Loucy (cell line): ENCODE data around the gene RNF113B.

Experiments
- H2AFZ ChIP-seq: fragments of 200-600 bp; sonication (generic); 2 replicates; pipeline ENCODE4 v1.6.0; 2016; ENCODE audit warnings: antibody characterized with exemption, mild to moderate bottlenecking, low read length, moderate library complexity
- H3F3A ChIP-seq: fragments of 200-600 bp; 2 replicates; pipeline ENCODE4 v1.6.0; 2016; ENCODE audit warnings: antibody characterized with exemption, low read depth, mild to moderate bottlenecking
- H3K27me3 ChIP-seq: fragments of 200-600 bp; sonication (generic); 2 replicates; pipeline ENCODE4 v1.6.1; 2014; ENCODE audit warnings: low read length, mild to moderate bottlenecking; ENCODE audit not compliant: insufficient read depth, poor library complexity, severe bottlenecking
- H3K36me3 ChIP-seq: fragments of 200-600 bp; sonication (generic); 2 replicates; pipeline ENCODE4 v1.6.1; 2016; ENCODE audit warnings: low read length; ENCODE audit not compliant: insufficient read depth
- H3K4me1 ChIP-seq: fragments of 200-600 bp; sonication (generic); 2 replicates; pipeline ENCODE4 v1.5.1; 2014; ENCODE audit warnings: low read length, mild to moderate bottlenecking; ENCODE audit not compliant: insufficient read depth, poor library complexity, severe bottlenecking
- H3K4me2 ChIP-seq: fragments of 200-600 bp; sonication (generic); 2 replicates; pipeline ENCODE4 v1.6.0; 2014; ENCODE audit warnings: antibody characterized with exemption, low read length, low read depth, mild to moderate bottlenecking; ENCODE audit not compliant: poor library complexity, severe bottlenecking
- H3K4me3 ChIP-seq: fragments of 200-600 bp; sonication (generic); 2 replicates; pipeline ENCODE4 v1.5.1; 2014; ENCODE audit warnings: low read length, mild to moderate bottlenecking, mixed read lengths; ENCODE audit not compliant: poor library complexity, severe bottlenecking
- H3K79me2 ChIP-seq: fragments of 200-600 bp; sonication (generic); 2 replicates; pipeline ENCODE4 v1.6.1; 2014; ENCODE audit warnings: low read length; ENCODE audit not compliant: insufficient read depth
- H3K9ac ChIP-seq: fragments of 200-600 bp; sonication (generic); 2 replicates; pipeline ENCODE4 v1.6.0; 2014; ENCODE audit warnings: mild to moderate bottlenecking, low read depth, low read length, moderate library complexity; ENCODE audit not compliant: poor library complexity, severe bottlenecking
- H3K9me2 ChIP-seq: fragments of 200-600 bp; sonication (generic); replicated peaks from 2 replicates; pipeline ENCODE4 v1.6.1; 2016; ENCODE audit warnings: low read depth, low read length, mixed read lengths
- H3K9me3 ChIP-seq: fragments of 200-600 bp; sonication (generic); 2 replicates; pipeline ENCODE4 v1.6.1; 2014; ENCODE audit warnings: mild to moderate bottlenecking, antibody characterized with exemption, low read length, low read depth; ENCODE audit not compliant: insufficient read depth
- H4K20me1 ChIP-seq: fragments of 200-600 bp; sonication (generic); 2 replicates; pipeline ENCODE4 v1.6.0; 2014; ENCODE audit warnings: antibody characterized with exemption, low read length, mild to moderate bottlenecking; ENCODE audit not compliant: insufficient read depth, poor library complexity, severe bottlenecking
- EZH2phosphoT487 ChIP-seq: fragments of 200-600 bp; IDR thresholded peaks from 2 replicates; pipeline ENCODE4 v1.6.1; 2018; ENCODE audit warnings: antibody characterized with exemption, mild to moderate bottlenecking, moderate library complexity, borderline replicate concordance
- TF ChIP-seq, protein P1 (sequence below): fragments of 200-600 bp; sonication (generic); conservative IDR thresholded peaks from 2 replicates; pipeline ENCODE4 v1.5.1; 2014; ENCODE audit warnings: mild to moderate bottlenecking, antibody characterized with exemption, low read length

RNF113B gene

DNA sequence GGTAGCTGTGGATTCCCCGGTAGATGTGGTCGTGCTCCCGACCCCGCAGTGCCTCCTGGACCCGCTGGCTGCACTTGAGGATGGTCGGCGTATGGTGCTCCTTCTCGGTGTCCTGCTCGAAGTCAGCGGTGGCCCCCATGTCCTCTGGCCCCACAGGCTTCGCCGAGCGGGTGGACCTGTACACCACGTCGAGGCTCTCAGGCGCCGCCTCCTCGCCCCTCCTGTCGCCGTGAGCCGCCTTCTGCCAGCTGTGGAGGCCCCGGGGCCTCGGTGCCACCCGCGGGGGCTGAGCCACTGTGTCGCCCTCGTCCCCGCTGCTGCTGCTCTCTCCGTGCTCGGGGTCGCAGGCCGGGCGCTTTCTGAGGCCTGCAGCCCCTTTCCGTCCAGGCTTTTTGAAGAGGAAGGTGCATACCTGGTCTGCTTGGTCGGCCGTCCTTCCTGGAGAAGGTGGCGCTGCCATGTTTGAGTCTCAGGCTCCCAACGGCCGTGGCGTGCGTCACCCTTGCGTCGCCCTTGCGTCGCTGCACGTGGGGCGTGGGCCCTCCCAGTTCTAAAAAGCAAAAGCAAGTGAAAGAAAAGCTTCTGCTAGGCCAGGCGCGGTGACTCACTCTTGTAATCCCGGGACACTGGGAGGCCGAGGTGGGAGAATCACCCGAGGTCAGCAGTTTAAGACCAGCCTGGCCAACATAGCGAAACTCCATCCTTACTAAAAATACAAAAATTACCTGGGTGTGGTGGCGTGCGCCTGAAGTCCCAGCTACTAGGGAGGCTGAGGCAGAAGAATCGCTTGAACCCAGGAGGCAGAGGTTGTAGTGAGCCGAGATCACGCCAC lies at the start of gene RNF113B:
Gene RNF113B, minus strand, starts transcription at position 493 of the 832 bp plus-strand sequence. Its CDS starts 33 bp downstream, at position 460.
- H3K4me3 ChIP-seq = no peak within 1 kb of the TSS
- H4K20me1 ChIP-seq = no peaks in the 10 kb centered on the region
- no peak within 1 kb of the TSS for H3K4me2 ChIP-seq
- no peaks in the 10 kb centered on the region for H3K27me3 ChIP-seq
- no peaks in the 10 kb centered on the region for H3K79me2 ChIP-seq
- TF ChIP-seq, protein P1, sequence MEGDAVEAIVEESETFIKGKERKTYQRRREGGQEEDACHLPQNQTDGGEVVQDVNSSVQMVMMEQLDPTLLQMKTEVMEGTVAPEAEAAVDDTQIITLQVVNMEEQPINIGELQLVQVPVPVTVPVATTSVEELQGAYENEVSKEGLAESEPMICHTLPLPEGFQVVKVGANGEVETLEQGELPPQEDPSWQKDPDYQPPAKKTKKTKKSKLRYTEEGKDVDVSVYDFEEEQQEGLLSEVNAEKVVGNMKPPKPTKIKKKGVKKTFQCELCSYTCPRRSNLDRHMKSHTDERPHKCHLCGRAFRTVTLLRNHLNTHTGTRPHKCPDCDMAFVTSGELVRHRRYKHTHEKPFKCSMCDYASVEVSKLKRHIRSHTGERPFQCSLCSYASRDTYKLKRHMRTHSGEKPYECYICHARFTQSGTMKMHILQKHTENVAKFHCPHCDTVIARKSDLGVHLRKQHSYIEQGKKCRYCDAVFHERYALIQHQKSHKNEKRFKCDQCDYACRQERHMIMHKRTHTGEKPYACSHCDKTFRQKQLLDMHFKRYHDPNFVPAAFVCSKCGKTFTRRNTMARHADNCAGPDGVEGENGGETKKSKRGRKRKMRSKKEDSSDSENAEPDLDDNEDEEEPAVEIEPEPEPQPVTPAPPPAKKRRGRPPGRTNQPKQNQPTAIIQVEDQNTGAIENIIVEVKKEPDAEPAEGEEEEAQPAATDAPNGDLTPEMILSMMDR = no peak
- no peak for TF ChIP-seq EZH2phosphoT487
- no peak within 1 kb of the TSS for H3K9ac ChIP-seq
- H2AFZ ChIP-seq = no peak within 1 kb of the TSS
- no peaks in the 10 kb centered on the region for H3F3A ChIP-seq
- H3K36me3 ChIP-seq = no peaks in the 10 kb centered on the region
- H3K4me1 ChIP-seq = no peaks in the 10 kb centered on the region
- no peaks in the 10 kb centered on the region for H3K9me3 ChIP-seq
- no peaks in the 10 kb centered on the region for H3K9me2 ChIP-seq

DNA sequence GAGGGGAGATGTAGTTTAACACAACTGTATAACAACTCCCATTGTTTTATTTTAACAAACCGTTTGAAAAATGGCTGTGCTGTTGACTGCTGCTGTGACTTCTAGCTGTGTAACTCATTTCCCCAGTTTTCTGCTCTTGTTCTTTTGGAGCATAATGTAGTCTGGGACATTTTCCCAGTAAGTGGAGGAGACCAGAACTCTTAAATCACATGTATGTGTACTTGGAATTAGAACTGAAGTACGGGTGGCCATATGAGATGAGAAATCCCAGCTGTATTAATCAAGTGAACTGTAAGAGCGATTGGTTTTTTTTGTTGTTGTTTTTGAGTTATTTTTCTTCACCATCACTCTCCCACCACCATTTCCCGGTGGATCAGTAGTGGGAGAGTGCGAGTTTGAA lies 49.4 kb upstream of the RNF113B start:
- H3K4me3 ChIP-seq = no peak overlapping the region
- no peaks in the 10 kb centered on the region for H3K36me3 ChIP-seq
- H3K9ac ChIP-seq = no peak overlapping the region
- TF ChIP-seq EZH2phosphoT487 = no peak
- TF ChIP-seq, protein P1 = no peak
- no peaks in the 10 kb centered on the region for H3K79me2 ChIP-seq
- H3K4me1 ChIP-seq = no peaks in the 10 kb centered on the region
- no peaks in the 10 kb centered on the region for H3K9me3 ChIP-seq
- no peak overlapping the region for H2AFZ ChIP-seq
- no peaks in the 10 kb centered on the region for H4K20me1 ChIP-seq
- H3K9me2 ChIP-seq = no peaks in the 10 kb centered on the region
- H3F3A ChIP-seq = no peaks in the 10 kb centered on the region
- no peak overlapping the region for H3K4me2 ChIP-seq
- H3K27me3 ChIP-seq = no peaks in the 10 kb centered on the region

DNA sequence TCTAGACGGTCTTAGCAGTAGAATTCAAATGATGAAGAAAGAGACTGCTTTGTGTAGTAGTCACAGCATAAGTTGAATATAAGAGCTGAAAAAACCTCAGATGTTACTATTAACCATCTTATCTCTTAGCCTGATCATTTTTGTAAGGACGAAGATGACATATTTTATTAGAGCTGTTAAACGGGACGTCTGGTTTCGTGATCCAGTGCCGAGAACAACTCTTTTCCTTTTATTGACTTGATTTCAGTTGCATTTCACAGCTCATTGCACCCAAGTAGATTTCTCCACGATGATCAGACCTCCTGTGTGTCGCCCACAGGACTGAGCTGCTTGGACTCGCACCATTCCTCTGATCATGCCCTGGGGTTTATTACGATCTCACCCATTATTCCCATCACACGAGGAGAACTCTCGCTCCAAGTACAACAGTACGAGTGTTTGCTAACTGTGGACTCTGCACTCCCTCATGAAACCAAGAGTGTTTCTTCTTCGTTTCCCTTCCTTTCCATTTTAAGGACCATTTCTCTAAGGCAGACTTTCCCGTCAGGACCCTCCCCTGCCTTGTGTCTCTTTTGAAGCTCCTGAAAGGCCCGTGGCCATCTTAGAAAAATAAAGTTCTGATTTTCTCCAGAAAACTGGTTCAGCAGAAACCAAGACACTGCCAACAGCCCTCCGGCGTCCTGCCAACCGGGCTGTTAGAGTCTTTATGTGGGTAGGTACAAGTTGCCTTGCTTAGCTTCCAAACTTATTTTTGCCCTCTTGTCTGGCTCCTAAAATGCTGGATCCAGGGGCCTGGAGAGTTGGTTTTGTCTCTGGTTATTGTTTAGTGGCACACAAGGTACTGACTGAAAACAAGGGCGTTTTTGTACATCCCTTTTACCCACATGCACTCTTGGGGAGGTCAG lies 48.2 kb upstream of the RNF113B start:
- no peak overlapping the region for H3K4me3 ChIP-seq
- H4K20me1 ChIP-seq = no peaks in the 10 kb centered on the region
- H3K9me2 ChIP-seq = no peaks in the 10 kb centered on the region
- H3K79me2 ChIP-seq = no peaks in the 10 kb centered on the region
- H3K4me1 ChIP-seq = no peaks in the 10 kb centered on the region
- H3K27me3 ChIP-seq = no peaks in the 10 kb centered on the region
- no peak overlapping the region for H3K9ac ChIP-seq
- H2AFZ ChIP-seq = no peak overlapping the region
- H3F3A ChIP-seq = no peaks in the 10 kb centered on the region
- no peaks in the 10 kb centered on the region for H3K36me3 ChIP-seq
- TF ChIP-seq, protein P1 = no peak
- TF ChIP-seq EZH2phosphoT487 = no peak
- H3K9me3 ChIP-seq = no peaks in the 10 kb centered on the region
- no peak overlapping the region for H3K4me2 ChIP-seq
